C4-2B (cell line): Measurements from ENCODE around the gene KLF3.

Source experiments
- H3K27ac ChIP-seq: fragments of 450-650 bp; 2 replicates; pipeline ENCODE4 v1.5.1; 2017
- ZFX ChIP-seq: fragments of 450-650 bp; IDR thresholded peaks from 2 replicates; pipeline ENCODE4 v1.6.1; 2017
- TF ChIP-seq, protein P1 (sequence below): fragments of 450-650 bp; conservative IDR thresholded peaks from 2 replicates; pipeline ENCODE4 v1.5.1; 2017; ENCODE audit warnings: mild to moderate bottlenecking

The KLF3 gene

DNA sequence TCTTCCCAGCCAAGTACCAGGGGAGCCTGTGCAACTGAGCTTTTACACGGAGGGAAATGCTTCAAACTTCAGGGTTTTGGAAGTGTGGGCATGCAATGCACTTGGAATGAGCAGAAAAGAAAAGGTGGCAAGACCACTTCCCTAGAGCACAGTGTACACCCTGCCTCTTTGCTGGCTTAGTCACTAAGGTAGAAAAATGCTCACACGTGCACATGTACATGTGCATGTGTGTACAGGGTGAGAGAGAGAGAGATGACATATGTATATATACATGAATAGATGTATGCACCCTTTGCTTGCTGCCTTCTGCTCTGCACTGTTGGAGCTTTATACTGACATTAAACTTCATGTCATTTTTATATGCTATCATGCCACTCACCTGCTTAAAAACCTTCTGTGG is 7.9 kb upstream of the KLF3 start:
- no peak overlapping the region for H3K27ac ChIP-seq
- TF ChIP-seq, protein P1, sequence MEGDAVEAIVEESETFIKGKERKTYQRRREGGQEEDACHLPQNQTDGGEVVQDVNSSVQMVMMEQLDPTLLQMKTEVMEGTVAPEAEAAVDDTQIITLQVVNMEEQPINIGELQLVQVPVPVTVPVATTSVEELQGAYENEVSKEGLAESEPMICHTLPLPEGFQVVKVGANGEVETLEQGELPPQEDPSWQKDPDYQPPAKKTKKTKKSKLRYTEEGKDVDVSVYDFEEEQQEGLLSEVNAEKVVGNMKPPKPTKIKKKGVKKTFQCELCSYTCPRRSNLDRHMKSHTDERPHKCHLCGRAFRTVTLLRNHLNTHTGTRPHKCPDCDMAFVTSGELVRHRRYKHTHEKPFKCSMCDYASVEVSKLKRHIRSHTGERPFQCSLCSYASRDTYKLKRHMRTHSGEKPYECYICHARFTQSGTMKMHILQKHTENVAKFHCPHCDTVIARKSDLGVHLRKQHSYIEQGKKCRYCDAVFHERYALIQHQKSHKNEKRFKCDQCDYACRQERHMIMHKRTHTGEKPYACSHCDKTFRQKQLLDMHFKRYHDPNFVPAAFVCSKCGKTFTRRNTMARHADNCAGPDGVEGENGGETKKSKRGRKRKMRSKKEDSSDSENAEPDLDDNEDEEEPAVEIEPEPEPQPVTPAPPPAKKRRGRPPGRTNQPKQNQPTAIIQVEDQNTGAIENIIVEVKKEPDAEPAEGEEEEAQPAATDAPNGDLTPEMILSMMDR = no peak
- no peak for TF ChIP-seq ZFX

DNA sequence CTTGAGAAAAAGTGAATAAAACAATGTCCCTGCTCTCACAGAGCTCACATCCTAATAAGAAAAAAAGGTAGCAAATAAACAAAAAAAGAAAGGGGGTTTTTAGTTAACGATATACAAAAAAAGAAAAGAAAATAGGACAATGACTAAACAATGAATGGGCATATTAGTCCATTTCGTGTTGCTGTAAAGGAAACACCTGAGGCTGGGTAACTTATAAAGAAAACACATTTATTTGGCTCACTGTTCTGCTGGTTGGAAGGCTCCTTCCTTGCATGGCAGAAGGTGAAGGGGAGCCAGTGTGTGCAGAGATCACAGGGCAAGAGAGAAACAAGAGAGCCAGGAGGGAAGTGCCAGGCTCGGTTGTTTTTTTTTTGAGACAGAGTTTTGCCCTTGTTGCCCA is 4.7 kb upstream of the KLF3 start:
- H3K27ac ChIP-seq = no peak overlapping the region
- TF ChIP-seq ZFX = no peak
- TF ChIP-seq, protein P1 = no peak

DNA sequence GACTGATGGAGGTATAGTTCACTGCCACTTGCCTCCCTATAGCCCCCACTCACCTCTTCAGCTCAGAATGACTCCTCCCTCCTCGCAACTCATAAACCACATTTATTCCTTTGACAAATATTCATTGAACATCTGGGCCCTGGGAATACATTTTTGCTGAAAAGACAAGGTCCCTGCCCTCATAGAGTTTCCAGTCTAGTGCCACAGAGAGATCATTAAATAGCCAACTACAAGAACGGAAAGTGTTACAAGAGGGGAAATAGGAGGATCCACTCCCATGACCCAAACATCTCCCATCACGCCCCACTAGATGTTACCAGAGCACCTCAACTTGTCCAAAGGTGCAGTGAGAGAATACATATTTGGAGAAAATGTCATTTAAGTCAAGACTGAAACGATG is 3.2 kb upstream of the KLF3 start:
- no peak overlapping the region for H3K27ac ChIP-seq
- TF ChIP-seq ZFX = no peak
- TF ChIP-seq, protein P1 = no peak

DNA sequence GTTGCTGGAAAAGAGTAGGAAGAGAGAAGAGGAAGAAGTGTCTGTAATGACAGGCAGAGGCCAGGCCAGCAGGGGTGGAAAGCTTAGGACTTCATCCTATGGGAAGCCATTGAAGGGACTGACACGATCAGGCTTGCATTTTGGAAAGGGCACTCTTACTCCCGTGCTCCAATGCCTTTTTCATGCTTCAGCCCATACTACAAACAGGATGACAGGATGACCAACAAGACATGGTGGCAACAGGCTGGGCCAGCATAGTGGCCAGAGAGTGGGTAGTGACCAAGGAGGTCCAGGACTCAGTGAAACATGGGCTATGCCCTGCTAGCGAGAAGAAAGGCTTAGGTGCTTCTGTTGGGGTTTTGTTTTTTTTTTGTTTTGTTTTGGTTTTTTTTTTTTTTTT is 2.6 kb upstream of the KLF3 start:
- no peak for TF ChIP-seq ZFX
- TF ChIP-seq, protein P1 = no peak
- H3K27ac ChIP-seq = no peak overlapping the region

DNA sequence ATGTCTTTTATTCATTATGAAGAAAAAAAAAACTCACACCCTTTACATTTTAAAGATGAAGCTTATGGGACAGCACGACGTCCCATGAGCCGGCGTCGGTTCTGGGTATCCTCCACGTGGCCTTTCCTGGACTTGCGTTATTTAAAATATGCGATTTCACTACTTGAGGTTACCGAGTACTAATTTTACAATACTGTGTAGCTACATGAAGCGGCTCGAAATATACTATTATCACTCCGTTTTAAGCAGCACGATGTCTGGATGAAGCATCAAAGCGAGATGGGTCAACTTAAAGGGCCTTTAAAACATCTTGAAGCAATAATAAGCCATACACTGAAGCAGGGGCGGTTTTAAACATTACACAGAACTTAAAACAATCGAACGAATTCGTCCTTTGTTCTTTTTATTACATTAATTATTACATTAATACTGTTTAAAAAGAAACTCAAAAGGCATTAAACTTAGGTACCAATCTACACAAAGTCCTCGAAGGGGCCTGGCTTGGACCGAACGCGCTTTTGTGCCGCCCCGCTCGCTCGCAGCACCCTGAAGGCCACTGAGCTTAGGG is 1.4 kb upstream of the KLF3 start:
- peak overlapping the region; percentile 99 for H3K27ac ChIP-seq
- TF ChIP-seq ZFX = no peak
- TF ChIP-seq, protein P1 = no peak

DNA sequence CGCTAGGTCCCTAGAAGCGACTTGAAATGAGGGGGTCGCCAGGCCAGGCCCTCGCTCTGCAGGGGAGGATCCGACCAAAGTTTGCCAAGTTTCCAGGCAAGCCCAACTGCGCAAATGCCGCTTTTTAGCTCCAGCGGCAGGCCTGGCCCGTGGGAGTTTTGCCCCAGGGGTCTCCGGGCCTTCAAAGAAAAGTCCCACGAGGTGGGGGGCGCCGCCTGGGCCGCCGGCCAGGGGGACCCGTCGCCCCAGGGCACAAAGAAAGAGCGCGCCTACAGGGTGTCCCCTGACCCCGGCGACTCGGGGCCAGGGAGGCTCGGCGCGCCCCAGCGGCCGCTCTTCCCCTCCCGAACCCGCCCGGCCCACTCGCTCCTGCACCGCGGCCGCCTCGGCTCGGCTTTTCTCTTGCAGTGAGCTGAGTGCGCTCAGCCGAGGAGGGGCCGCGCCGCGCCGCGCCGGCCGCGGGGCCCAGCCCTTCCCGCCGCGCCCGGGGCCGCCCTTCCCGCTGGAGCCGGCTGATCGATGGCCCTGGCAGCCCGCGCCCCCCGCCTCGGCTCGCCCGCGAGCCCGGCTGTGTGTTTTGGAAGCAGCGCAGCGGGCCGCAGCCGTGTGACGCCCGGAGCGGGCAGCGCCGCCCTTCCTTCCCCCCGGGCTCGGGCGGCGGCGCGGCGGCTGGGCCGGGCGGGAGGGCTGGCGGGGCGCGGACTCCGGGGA is 754 bp upstream of the KLF3 start:
- peak overlapping the region; percentile 99 for H3K27ac ChIP-seq
- TF ChIP-seq, protein P1 = no peak
- TF ChIP-seq ZFX = peak; percentile 84

DNA sequence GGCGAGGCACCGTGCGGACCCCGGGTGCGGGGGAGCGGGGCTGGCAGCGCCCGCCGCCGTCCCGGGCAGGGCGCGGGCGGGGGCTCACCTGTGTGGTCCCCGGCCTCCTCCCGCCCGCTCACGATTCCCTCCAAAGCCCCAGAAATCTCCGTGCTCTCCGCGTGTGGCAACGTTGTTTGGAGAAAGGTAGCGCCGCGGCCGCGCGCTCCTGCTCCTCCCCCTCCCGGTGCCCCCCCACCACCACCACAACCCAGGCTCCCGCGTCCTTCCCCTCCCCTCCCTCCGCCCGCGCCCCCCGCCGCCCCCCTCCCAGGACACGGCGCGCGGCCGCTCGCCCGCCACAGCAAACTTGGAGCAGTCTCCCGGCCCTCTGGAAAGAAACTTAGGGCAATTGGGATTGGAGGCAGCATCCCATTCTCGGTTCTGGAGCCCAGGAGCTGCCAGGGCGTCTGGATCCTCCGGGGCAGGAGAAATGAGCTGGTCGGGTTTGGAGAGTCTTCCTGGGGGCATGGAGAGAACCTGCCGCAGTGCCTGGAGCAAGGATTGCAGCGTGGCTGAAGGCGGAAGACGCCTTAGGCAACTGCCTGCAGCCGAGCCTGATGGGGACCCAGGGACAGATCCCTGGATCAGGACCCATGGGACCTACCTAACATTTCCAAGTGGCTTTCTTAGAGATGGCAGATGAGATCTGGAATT is 855 bp downstream of the KLF3 start:
- TF ChIP-seq, protein P1 = no peak
- TF ChIP-seq ZFX = 0 out of 2 replicates have a peak, but pooled peaks have one; percentile 23
- H3K27ac ChIP-seq = peak overlapping the region; percentile 99
